Colon (tissue), 2 donors: ENCODE data around the gene CIT.

Source experiments
- FAIRE-seq: peaks from 2 replicates; lab custom pipeline; 2012; peaks lifted over from hg19 to GRCh38; lab: Jason Lieb, UNC
- donor health status: control.
- donor health status: control.

The CIT gene

DNA sequence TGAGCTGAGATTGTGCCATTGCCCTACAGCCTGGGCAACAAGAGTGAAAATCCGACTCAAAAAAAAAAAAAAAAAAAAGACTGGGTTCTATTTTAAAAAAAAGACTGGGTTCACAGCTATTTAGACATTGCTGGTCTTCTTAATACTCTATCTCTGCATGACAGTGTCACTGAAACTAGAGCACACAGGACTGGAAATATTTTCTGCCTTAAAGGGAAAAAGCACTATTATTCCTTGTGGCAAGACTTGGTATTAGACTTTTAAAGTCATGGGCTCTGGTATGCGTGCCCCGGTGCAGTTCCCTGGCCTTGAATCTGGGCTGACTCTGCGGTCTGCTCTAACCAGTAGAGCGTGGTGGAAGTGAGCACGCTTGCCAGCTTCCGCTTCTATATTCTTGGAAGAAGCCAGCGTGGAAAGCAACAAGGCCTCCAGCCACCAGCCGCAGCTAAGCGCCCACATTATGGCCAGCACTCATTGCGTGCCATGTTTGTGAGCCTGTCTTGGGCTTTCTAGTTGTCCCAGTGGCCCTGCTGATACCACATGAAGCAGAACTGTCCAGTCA lies 177.8 kb downstream of the CIT start:
- FAIRE-seq = no peak

DNA sequence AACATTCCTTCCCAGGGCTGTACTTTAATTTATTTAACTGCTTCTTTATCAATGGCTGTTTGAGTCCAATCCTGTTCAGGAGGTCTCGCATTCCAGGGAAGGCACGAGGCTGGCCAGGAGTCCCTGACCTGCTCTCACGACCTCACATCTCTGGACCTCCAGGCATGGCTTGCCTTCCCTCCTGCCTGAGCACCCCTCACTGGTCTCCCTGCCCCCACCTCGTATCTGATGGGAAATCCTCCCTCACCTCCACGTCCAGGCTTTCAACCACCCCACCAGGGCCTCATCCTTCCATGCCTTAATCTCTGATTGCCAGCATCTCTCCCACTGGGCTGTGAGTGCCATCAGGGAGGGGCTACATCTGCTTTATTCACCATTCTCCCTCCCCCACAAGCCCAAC lies 180.2 kb downstream of the CIT start:
- FAIRE-seq = no peak

DNA sequence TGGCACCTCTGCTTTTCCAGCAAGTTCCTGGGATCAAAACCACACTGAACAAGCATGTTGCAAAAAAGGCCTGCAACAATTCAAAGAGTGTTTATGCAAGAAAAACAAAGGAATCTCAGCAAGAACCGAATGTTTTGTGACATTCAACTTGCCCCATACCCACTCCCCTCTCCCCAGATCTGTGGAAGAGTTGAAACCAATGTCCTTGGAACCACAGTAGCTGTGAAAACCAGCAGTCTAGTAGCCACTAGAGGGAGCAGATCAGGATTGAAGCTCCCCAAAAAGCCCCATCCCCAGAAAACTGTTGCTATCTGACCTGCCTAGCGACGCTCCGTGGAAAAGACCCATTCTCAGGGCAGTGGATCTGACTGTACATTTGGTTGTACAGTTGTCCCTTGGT lies 182.1 kb downstream of the CIT start:
- no peak for FAIRE-seq

DNA sequence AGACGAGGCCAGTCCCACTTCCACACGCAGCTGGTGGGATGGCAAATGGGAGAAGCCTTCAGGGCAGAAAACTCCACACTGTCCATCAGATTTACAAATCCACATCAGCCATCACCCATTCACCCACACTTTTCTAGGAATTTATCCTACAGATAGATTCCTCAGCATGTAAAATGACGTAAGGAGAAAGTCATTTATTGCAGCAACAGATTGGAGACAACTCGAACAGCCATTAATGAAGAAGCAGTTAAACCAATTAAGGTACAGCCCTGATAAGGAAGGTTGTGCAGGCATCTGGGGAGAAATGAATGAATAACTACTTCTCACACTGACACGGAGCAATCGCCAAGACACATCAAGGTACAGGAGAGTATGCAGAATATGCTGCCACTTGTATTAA lies 183.0 kb downstream of the CIT start:
- FAIRE-seq = no peak

DNA sequence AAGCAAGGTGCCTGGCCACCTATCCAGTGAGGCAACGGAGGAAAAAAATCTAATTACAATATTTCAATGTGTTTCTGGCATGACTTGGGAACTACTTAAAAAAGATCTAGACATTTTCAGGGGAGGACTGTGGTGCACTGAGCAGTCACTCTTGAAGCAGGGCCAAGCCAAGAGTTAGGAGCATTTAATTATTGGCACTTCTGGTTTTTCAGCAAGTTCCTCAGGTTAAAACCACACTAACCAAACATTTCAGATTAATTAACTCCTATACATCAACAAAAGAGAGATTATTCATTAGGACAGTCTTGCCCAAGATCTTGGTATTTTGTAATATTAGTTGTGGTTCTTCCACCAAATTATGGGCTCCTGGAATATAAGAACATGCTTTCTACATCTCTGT lies 183.6 kb downstream of the CIT start:
- FAIRE-seq = no peak

DNA sequence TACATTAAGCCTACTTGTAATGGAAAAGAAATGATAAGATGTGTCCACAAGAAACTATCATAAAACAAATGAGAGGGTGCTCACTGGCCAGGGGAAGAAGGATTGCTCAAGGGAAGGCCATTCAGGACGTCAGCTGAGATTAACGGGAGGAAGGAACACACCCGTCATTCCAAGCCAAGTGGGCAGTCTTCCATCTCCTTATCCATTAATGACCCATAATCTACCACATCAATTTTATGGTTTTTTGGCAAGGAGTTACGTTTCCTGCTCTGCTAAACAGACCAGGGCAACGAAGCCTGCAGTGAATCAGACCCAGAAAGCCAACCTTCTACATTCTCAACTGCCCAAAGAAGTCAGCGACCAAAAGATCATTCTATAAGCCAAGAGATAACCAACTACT lies 184.1 kb downstream of the CIT start:
- FAIRE-seq = no peak

DNA sequence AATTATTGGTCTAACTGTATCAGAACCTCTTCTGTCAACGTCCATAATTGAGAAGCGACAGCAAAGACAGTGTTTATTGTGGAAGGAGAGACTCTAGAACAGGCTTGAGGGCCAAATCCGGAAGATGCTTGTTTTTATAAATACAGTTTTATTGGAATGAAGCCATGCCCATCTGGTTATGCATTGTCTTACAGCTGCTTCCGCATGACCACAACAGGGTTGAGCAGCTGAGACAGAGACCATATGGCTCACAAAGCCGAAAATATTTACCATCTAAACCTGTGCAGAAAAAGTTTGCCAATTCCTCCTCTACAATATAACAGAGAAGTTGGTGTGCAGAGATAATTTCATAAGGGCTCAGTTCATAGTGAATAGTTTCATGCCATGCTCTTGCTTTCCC lies 184.7 kb downstream of the CIT start:
- FAIRE-seq = no peak

DNA sequence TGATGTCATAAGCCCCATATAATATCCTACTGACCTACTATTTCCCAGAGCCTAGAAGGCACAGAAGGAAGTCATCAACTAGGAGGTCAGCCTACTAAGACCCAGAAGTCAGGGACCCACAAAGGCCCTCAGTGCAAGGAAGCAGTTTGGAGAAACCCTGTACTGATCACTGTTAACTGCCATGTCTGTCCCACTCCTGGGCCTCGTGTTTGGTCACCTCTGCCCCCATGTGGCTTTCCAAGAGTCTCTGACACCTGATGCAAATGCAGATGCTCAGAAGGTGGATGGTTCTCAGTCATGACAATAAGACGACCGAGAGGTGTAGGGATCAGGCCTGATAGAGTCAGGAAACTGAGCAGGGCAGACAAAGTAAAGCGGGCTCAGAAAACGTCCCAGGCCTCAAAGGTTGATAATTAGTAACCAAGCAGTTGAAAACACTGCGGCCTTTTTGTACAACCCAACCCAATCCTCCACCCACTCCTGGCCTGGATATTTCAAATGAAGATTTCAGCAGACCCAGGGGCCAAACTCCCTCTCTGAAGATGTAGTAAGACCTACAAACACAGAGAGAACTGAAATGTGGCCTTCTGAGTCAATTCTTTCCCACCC lies 185.8 kb downstream of the CIT start:
- FAIRE-seq = no peak

DNA sequence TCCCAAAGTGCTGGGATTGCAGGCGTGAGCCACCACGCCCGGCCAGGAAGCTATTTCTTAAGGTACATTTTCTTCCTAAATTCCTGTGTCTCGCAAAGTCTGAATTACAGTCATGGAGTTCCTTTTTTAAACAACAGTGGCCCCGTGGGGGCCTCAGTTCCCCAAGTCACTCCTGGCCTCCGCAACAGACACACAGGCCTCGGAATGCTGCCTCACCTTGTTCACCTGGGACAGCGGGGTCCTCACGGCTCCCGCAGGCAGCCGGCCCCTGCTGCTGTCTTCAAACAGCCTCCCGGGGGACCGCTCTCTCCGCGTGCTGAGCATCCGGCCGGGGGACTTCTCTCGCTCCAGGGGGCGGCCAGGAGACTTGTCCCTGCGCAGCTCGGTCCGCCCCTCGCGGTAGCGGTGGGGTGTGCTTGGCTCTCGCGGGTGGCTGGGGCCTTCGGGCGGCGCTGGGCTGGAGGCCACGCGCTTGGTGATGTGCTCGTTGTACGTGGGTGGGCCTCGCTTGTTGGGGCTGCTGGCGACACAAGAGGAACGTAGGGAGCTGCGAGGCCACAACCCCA lies 187.1 kb downstream of the CIT start:
- FAIRE-seq = no peak

DNA sequence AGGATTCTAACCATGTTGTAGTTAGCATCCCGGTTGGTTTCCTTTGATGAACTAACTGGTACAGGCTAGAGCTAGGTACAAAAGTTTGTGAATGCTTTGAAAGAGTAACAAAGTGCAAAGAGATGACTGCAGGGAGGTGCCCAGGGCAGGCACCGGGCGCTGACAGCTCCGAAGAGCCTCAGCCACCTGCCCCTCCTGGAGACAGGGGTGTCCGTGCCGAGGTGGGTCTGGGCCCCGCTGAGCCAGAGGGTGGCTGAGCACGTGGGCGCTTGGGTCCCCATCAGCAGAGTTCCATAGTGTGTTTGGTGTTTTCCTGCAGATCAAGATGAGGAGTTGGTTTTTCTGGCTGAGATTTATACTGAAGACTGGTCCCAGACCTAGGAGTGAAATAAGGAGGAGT lies 189.2 kb downstream of the CIT start:
- FAIRE-seq = no peak

DNA sequence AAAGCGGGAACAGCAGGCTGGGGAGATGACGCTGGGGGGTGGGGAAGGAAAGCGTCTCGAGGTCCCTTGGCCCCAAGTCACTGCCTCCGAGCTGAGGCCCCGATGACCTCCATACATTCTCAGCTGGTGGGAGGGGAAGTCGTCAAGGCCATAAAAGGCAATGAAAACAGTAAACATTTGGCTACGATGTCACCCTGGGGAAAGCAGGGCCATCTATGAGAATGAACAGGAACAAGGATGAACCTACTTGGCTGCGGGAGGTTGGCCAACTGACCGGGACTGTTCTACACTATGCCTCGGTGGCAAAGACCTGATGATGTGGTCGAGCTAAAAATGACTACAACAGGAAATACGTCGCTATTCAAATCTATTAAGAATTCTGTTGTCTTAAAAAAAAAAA lies 189.7 kb downstream of the CIT start:
- FAIRE-seq = no peak

DNA sequence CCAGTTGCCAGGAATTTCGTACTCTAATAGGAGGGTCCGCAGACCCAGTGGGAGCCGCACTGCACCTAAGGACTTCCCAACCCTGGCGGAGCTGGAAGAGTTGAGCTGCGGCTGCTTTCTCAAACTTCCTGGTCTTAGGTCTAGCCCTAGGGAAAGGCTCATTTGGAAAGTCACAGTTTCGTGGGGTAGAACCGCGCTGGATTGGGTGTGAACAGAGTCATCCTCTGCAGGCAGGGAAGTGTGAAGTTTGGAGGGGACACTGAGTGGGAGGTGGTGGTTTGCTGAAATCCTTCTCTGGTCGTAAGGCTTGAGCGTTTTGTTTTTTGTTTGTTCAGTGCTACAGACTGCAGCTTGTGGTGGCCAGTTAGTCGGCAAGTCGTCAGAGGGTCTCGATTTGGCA lies 190.3 kb downstream of the CIT start:
- no peak for FAIRE-seq

DNA sequence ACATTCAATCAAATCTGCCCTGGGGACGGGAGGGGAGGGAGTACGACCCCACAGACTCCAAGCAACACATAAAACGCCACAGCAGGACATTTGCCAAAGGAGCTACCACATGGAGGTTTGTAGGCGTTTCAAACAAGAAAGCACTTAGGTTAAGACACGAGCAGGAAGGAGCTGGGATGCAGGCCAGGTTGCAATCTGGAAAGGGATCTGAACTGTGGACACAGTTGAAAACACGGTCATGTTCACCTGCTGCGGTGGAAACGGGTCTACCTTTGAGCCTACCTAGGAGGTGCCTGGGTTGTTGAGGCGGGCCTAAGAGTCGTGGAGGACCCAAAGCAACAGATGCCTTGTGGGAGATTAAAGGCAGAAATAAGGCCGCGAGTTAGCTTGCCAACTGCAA lies 190.8 kb downstream of the CIT start:
- no peak for FAIRE-seq

DNA sequence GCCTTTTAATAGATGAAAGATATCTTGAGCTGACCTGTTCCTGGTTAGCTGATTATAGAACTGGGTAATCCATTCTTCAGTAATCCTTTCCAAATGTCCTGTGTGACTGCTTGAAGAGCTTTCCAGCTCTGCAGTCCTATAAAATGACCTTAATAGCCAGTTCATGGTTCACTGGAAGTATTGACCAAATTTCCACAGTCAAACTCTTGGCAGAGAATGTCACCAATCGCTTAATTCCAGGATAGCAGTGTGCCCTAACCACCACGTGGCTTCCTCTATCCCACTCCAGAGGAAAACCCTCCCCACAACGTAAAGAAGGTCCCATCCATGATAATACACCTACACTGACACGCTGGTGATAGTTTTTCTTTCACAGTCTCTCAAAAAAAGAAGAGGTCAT lies 191.7 kb downstream of the CIT start:
- no peak for FAIRE-seq

DNA sequence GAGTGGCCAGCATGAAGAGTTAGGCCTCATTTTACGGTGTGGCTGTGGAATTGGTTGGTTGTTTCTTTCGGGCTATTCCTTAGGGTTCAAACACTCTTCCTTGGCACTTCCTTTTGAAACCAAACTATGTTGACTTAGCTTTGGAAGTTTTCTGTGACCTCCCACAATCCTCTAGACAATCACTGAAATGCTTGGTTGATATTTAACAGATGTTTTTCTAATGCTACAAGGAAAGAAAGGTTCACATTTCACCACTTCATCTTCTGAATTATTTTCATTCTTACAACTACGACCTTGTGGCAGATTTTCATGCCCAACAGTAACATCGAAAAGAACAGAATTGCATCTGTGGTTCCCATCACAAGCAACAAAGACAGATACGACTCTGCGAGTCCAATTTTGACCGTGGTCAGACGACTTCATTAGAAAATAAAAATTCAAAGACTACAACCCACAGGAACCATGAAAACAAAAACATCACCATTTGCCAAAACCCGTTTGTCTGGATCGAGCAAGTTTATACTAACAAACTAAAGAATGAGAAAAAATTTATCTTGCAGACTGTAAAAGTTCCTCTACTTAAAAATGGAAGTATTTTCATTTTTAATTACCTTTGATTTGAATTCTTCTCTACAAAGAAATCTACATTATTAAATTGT lies 192.3 kb downstream of the CIT start:
- no peak for FAIRE-seq

DNA sequence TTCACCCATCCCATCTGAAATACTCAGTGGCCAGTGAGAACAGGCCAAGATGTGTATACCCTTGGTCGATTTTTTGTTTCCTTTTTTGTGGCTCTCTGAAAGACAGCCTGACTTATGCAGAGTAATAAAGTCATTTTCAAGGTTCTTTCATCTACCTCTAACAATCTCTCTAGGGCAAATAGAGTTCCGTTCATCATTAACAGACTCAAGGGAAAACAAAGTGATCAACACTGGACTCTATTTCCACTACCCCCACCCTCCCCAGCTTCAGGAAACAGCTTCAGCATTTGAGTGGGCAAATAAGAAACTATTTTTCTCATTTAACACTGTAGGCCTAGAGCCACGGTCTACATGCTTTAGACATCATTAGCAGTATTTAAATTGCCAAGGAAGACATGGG lies 193.3 kb downstream of the CIT start:
- FAIRE-seq = no peak

DNA sequence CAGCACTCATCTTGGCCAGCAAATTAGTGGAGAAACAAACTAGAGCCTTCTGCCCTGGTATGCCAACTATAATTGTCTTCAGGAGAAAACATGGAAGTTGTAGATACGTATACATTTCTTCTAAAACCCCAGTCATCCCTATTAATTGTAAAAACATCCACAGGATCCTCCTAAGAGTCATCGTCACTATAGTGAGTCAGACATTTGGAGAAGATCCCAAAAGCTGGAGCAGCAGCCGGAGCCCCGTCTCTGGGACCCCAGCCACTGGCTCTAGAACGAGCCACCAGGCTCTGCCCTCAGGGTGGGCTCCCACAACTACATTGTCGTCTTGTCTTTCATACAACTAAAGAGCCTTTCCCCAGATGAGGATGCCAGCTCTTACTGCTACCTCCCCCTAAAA lies 193.7 kb downstream of the CIT start:
- no peak for FAIRE-seq

DNA sequence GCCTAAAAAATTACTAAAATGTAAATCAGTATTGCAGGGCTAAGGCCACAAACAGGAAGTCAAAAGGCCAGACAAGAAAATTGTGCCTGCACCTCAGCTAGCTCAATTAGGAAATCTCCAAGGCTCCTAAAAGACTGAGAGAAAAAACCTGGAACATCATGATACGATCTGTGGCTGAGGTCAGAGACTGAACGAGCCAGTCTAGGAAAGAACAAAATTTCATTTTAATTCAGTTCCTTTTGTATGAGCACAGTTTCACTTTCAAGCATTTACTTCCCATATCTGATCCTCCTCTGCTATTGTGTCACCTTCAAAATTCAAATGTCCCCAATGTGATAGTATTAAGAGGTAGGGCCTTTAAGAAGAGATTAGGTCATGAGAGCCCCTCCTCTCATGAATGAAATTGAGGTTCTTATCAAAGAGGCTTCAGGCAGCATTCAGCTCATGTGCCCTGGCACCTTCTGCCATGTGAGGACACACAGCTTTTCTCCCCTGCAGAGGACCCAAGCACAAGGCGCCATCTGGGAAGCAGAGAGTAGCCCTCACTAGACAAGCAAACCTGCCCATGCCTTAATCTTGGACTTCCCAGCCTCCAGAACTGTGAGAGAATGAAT lies 194.4 kb downstream of the CIT start:
- FAIRE-seq = no peak

DNA sequence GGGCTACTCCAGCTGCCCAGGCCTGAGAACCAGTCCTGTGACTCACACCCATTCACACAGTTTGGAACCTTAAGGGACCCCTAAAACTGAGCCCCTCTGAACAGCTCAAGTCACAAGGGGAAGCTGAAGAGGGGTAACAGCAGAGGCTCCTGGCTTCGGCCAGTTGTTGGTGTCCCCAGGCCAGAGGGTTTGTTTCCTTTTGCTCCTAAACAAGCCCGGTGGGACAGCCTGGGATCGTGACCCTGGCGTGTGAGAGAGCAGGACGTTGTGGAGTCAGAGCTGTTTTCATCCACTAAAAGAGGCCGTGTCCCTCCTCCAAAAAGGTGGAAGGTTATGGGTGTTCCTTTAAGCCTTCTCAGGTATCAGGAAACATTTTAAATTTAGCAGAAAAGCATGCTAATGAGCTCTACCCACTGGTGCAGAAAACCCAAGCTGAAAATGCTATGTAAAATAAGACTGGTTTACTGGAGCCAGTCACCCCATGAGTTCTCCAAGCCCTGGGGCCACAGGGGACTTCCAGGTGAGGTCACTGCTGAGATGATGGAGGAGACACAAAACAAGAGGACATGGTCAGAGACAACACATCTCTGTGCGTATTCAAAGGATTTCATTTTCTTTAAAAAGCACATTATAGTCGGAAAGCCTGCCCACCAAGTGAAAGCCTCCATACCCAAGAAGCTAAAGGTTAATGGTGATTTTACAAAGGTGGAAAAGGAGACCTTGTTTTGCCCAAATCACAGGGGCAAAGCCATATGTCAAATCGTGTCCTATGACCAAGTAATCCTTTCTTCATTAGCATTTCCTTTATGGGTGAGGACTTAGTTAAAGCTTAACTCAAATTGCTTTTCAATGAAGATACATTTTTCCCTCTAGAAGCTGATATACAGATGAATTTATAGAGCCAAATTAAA lies 195.1 kb downstream of the CIT start:
- no peak for FAIRE-seq

DNA sequence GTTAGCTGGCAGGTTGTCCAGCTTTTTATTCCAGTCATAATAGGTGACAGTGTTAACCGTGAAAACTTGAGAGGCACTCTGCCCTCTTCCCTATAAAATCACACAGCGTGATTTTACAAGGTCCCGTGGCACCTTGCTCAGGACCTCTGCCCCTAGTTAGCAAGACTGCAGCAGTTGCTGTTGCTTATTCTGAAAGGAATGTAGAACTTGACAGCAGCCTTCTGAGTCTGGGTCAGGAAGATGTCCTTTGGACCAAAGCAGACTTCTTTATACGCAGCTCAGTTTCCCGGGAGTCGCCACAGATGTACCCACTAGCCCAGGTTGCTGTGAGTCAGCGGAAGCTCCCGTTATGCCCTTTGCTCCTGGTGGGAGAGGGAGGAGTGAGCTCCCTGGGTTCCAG lies 196.0 kb downstream of the CIT start:
- FAIRE-seq = no peak

DNA sequence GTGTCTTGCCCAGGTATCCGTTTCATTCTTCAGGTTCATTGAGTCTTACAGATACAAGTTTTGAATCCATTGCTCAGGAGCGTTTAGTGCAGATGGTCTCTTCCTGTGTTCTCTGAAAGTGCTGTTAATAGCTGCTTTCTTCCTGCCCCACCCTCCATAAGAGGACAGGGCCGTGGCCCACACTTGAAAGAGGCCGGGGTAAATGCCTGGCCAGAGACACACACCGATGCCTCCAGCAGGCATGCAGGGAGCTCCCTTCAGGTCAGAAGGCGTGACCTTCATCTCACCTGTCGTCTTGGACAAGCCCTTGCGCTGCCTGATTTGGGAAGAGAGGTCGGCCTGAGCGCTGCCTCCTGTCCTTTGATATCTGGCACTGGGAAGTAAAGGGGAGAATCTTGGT lies 197.6 kb downstream of the CIT start:
- FAIRE-seq = no peak

DNA sequence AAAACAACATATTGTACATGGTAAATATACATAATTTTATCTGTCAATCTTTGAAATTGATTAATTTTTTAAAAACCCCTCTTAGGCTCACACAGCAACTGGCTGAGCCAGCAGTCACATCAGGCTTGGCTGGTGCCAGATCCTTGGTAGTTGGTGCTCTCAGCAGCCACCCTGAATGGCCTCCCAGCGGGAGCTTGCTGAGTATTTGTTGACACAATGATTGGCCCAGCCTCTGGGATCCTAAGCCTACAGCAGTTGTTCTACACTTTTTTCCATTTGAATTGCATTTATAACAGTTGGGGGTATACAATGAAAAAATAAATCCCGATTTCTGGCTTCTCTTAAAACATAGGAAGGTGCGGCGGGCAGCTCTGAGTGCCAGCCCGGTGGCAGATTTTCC lies 198.0 kb downstream of the CIT start:
- FAIRE-seq = no peak
